ENCODE measurements around the gene ARRDC2.
A peak's percentile ranks its signal among the peaks of the same experiment; 100 is the strongest.

ARRDC2 gene

DNA sequence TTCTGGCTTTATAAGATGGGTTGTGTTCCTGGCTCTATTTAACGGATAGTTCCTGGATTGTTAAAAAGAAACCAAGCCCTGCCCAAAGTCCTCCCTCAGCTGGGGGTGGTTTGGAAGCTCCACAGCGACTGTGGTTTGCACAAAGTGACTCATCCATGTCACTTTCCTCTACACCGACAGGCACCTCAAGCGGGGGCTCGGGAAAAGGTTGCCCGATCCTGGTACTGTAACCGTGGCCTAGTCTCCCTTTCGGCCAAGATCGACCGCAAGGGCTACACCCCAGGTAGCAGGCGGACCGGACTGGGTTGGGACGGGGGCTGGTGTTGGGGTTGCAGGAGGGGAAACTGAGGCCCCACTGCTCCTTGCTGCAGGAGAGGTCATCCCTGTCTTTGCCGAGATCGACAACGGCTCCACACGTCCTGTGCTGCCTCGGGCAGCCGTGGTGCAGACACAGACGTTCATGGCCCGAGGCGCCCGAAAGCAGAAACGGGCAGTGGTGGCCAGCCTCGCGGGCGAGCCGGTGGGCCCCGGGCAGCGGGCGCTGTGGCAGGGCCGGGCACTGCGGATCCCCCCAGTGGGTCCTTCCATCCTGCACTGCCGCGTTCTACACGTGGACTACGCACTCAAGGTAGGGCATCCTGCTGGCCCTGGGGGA is 1.6 kb downstream of the ARRDC2 start:
- no peak overlapping the region for H3K9ac ChIP-seq (ENCODE audit: insufficient read length, low read depth)
- H3K27me3 ChIP-seq (ENCODE audit: insufficient read depth, insufficient read length) = peaks cover 3% of the 10 kb centered on the region
- no peak overlapping the region for H3K4me3 ChIP-seq (ENCODE audit: insufficient read length, low read depth)
- peaks cover 25% of the 10 kb centered on the region for H3K4me1 ChIP-seq (ENCODE audit: insufficient read depth, insufficient read length)
- DNase-seq (ENCODE audit: low read depth, low spot score) = no peak
- H3K9me3 ChIP-seq (ENCODE audit: insufficient read depth, low read length) = peaks cover 7% of the 10 kb centered on the region; the same call in 1 of the 2 replicates
- TF ChIP-seq SUZ12 (IDR thresholded peaks at IDR 0.05; ENCODE audit: extremely low read depth, insufficient read depth, insufficient read length) (no peak), ZNF274 (IDR thresholded peaks at IDR 0.05; ENCODE audit: low read depth, low read length) (no peak), YY1 (IDR thresholded peaks at IDR 0.05; ENCODE audit: insufficient read depth, insufficient read length) (no peak)
- peaks cover 41% of the 10 kb centered on the region for H3K36me3 ChIP-seq (ENCODE audit: insufficient read depth, insufficient read length, low read length)

DNA sequence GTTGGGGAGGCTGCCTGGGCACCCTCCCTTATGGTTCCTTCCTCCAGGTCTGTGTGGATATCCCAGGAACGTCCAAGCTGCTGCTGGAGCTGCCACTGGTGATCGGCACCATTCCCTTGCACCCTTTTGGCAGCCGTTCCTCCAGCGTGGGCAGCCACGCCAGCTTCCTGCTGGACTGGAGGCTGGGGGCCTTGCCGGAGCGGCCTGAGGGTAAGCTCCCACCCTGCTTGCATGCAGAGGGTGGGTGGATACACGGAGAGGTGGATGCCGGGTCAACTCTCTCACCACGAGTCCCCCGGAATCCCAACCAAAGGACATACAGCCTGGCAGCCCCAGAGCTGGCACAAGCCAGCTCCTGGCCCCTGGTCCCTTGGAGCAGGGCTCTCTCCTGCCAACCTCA is 2.2 kb downstream of the ARRDC2 start:
- peaks cover 3% of the 10 kb centered on the region for H3K27me3 ChIP-seq (ENCODE audit: insufficient read depth, insufficient read length)
- H3K9ac ChIP-seq (ENCODE audit: insufficient read length, low read depth) = no peak overlapping the region
- peaks cover 44% of the 10 kb centered on the region for H3K36me3 ChIP-seq (ENCODE audit: insufficient read depth, insufficient read length, low read length)
- no peak for DNase-seq (ENCODE audit: low read depth, low spot score)
- TF ChIP-seq YY1 (IDR thresholded peaks at IDR 0.05; ENCODE audit: insufficient read depth, insufficient read length) (no peak), ZNF274 (IDR thresholded peaks at IDR 0.05; ENCODE audit: low read depth, low read length) (no peak), SUZ12 (IDR thresholded peaks at IDR 0.05; ENCODE audit: extremely low read depth, insufficient read depth, insufficient read length) (no peak)
- no peak overlapping the region for H3K4me3 ChIP-seq (ENCODE audit: insufficient read length, low read depth)
- peaks cover 25% of the 10 kb centered on the region for H3K4me1 ChIP-seq (ENCODE audit: insufficient read depth, insufficient read length)
- H3K9me3 ChIP-seq (ENCODE audit: insufficient read depth, low read length) = peaks cover 7% of the 10 kb centered on the region; the same call in 1 of the 2 replicates

- Histone ChIP-seq H3K9me3 (ENCODE audit: insufficient read depth, low read length) (no peaks in the 10 kb centered on the region), H3K36me3 (ENCODE audit: insufficient read depth, insufficient read length, low read length) (peaks cover 42% of the 10 kb centered on the region), H3K27me3 (ENCODE audit: insufficient read depth, insufficient read length) (no peaks in the 10 kb centered on the region), H3K9ac (ENCODE audit: insufficient read length, low read depth) (peak overlapping the region; percentile 8), H3K4me1 (ENCODE audit: insufficient read depth, insufficient read length) (peaks cover 18% of the 10 kb centered on the region), H3K4me3 (ENCODE audit: insufficient read length, low read depth) (no peak overlapping the region)
- TF ChIP-seq ZNF274 (IDR thresholded peaks at IDR 0.05; ENCODE audit: low read depth, low read length) (no peak), YY1 (IDR thresholded peaks at IDR 0.05; ENCODE audit: insufficient read depth, insufficient read length) (no peak), SUZ12 (IDR thresholded peaks at IDR 0.05; ENCODE audit: extremely low read depth, insufficient read depth, insufficient read length) (no peak)
- DNase-seq (ENCODE audit: low read depth, low spot score) = no peak
Observed at GRCh38 chr19:18013210-18014111, 5.5 kb downstream of the ARRDC2 start.

DNA sequence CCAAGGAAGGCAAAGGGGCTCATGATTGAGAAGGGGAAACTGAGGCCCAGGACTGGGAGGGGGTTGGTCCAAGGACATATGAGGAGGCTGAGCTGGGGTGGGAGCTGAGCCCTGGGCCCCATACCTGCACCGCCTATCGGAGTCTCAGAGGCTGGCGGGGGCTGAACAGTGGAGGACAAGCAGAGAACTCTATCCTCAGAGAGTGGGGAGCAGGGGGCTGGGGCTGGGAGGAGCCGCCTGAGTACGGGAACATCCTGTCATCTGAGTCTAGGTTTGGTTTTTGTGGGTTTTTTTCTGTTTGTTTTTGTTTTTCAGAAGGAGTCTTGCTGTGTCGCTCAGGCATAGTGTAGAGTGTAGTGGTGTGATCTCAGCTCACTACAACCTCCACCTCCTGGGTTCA is 6.2 kb downstream of the ARRDC2 start:
- Histone ChIP-seq H3K9ac (ENCODE audit: insufficient read length, low read depth) (no peak overlapping the region), H3K4me3 (ENCODE audit: insufficient read length, low read depth) (no peak overlapping the region), H3K4me1 (ENCODE audit: insufficient read depth, insufficient read length) (peaks cover 11% of the 10 kb centered on the region), H3K36me3 (ENCODE audit: insufficient read depth, insufficient read length, low read length) (peaks cover 37% of the 10 kb centered on the region), H3K27me3 (ENCODE audit: insufficient read depth, insufficient read length) (no peaks in the 10 kb centered on the region), H3K9me3 (ENCODE audit: insufficient read depth, low read length) (no peaks in the 10 kb centered on the region)
- no peak for DNase-seq (ENCODE audit: low read depth, low spot score)
- TF ChIP-seq ZNF274 (IDR thresholded peaks at IDR 0.05; ENCODE audit: low read depth, low read length) = no peak
- no peak for TF ChIP-seq YY1 (IDR thresholded peaks at IDR 0.05; ENCODE audit: insufficient read depth, insufficient read length)
- TF ChIP-seq SUZ12 (IDR thresholded peaks at IDR 0.05; ENCODE audit: extremely low read depth, insufficient read depth, insufficient read length) = no peak

GRCh38 chr19:18016209-18016910 is 8.4 kb downstream of the ARRDC2 start:
- H3K9ac ChIP-seq (ENCODE audit: insufficient read length, low read depth) = no peak overlapping the region
- no peak for DNase-seq (ENCODE audit: low read depth, low spot score)
- H3K4me1 ChIP-seq (ENCODE audit: insufficient read depth, insufficient read length) = peaks cover 8% of the 10 kb centered on the region
- peaks cover 21% of the 10 kb centered on the region for H3K36me3 ChIP-seq (ENCODE audit: insufficient read depth, insufficient read length, low read length)
- H3K4me3 ChIP-seq (ENCODE audit: insufficient read length, low read depth) = no peak overlapping the region
- H3K9me3 ChIP-seq (ENCODE audit: insufficient read depth, low read length) = no peaks in the 10 kb centered on the region
- H3K27me3 ChIP-seq (ENCODE audit: insufficient read depth, insufficient read length) = no peaks in the 10 kb centered on the region
- no peak for TF ChIP-seq YY1 (IDR thresholded peaks at IDR 0.05; ENCODE audit: insufficient read depth, insufficient read length)

GRCh38 chr19:18017275-18018083 is 9.5 kb downstream of the ARRDC2 start:
- H3K9me3 ChIP-seq (ENCODE audit: insufficient read depth, low read length) = no peaks in the 10 kb centered on the region
- no peak overlapping the region for H3K9ac ChIP-seq (ENCODE audit: insufficient read length, low read depth)
- peaks cover 17% of the 10 kb centered on the region for H3K36me3 ChIP-seq (ENCODE audit: insufficient read depth, insufficient read length, low read length)
- no peak overlapping the region for H3K4me3 ChIP-seq (ENCODE audit: insufficient read length, low read depth)
- peaks cover 12% of the 10 kb centered on the region for H3K4me1 ChIP-seq (ENCODE audit: insufficient read depth, insufficient read length)
- no peaks in the 10 kb centered on the region for H3K27me3 ChIP-seq (ENCODE audit: insufficient read depth, insufficient read length)
- TF ChIP-seq ZNF274 (IDR thresholded peaks at IDR 0.05; ENCODE audit: low read depth, low read length) (no peak), YY1 (IDR thresholded peaks at IDR 0.05; ENCODE audit: insufficient read depth, insufficient read length) (no peak), SUZ12 (IDR thresholded peaks at IDR 0.05; ENCODE audit: extremely low read depth, insufficient read depth, insufficient read length) (no peak)
- DNase-seq (ENCODE audit: low read depth, low spot score) = no peak
